ENCODE measurements around the gene TUBGCP6. TPM values are rescaled to one million over a fixed set of nuclear protein-coding genes. Genes with fewer than 3 reads are reported as not detected.

TUBGCP6 gene
- total and polyA plus RNA-seq, 2 experiments from 2014 or later: 32.6 to 46.1 TPM

DNA sequence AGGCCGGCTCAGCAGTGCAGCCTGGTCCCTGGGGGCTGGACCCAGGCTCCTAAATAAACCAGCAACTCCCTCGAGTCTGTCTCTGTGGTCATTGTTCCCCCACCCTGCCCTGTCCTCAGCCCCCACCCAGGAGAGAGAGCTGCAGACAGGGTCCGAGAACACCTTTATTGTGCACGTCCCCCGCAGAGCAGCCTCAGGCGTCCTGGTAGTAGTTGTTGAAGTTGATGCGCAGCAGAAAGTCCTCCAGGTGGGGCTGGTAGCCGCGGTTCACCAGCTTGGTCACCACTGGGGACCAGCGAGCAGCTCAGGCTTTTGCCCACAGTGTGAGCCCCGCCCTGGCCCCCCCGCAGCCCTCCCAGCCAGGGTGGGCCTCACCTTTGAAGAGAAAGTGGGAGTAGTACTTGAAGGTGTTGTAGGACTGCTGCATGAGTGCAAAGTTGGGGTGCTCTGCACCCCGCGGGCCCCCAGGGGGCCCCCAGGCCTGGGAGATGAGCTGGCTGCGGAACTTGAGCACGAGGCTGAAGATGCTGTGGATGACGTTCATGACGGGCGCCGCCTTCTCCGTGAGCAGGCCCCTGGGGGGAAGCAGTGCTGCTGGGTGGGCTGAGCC, 27.2 kb downstream of the TUBGCP6 start:
- Histone ChIP-seq H3K27ac (peak overlapping the region; percentile 8), H3K4me3 (no peak overlapping the region), H3K4me1 (ENCODE audit: low read depth) (no peaks in the 10 kb centered on the region), H3K36me3 (peaks cover 32% of the 10 kb centered on the region), H3K9me3 (ENCODE audit: low read depth) (no peaks in the 10 kb centered on the region), H3K27me3 (no peaks in the 10 kb centered on the region)
- no peak for DNase-seq (ENCODE audit: low read depth in 1 of 2, low spot score in 1 of 2)
- TF ChIP-seq, protein P1, sequence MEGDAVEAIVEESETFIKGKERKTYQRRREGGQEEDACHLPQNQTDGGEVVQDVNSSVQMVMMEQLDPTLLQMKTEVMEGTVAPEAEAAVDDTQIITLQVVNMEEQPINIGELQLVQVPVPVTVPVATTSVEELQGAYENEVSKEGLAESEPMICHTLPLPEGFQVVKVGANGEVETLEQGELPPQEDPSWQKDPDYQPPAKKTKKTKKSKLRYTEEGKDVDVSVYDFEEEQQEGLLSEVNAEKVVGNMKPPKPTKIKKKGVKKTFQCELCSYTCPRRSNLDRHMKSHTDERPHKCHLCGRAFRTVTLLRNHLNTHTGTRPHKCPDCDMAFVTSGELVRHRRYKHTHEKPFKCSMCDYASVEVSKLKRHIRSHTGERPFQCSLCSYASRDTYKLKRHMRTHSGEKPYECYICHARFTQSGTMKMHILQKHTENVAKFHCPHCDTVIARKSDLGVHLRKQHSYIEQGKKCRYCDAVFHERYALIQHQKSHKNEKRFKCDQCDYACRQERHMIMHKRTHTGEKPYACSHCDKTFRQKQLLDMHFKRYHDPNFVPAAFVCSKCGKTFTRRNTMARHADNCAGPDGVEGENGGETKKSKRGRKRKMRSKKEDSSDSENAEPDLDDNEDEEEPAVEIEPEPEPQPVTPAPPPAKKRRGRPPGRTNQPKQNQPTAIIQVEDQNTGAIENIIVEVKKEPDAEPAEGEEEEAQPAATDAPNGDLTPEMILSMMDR (IDR thresholded peaks at IDR 0.05; ENCODE audit: low read depth, low read length): no peak

DNA sequence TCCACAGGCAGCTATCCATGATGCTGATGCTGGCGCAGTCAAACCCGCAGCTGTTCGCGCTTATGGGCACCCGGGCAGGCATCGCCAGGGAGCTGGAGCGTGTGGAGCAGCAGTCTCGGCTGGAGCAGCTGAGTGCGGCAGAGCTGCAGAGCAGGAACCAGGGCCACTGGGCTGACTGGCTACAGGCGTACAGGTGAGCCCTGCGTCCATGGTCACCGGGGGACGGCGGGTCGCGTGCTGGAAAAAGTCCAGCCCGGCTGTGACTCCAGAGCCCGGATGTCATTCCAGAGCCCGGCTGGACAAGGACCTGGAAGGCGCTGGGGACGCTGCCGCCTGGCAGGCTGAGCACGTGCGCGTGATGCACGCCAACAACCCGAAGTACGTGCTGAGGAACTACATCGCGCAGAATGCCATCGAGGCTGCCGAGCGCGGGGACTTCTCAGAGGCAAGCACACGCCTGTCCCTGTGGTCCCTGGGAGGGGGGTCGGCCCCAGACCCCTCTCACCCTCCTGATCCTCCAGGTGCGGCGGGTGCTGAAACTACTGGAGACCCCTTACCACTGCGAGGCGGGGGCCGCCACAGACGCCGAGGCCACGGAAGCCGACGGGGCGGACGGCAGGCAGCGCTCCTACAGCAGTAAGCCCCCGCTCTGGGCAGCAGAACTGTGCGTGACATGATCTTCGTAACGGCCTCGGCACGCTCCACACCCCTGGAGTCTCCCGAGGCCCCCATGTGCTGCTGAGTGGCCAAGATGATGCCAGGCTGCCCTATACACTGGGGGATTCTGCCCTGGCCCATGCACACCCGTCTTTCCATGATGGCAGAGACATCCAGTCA, 27.9 kb downstream of the TUBGCP6 start:
- TF ChIP-seq, protein P1 (IDR thresholded peaks at IDR 0.05; ENCODE audit: low read depth, low read length): no peak

DNA sequence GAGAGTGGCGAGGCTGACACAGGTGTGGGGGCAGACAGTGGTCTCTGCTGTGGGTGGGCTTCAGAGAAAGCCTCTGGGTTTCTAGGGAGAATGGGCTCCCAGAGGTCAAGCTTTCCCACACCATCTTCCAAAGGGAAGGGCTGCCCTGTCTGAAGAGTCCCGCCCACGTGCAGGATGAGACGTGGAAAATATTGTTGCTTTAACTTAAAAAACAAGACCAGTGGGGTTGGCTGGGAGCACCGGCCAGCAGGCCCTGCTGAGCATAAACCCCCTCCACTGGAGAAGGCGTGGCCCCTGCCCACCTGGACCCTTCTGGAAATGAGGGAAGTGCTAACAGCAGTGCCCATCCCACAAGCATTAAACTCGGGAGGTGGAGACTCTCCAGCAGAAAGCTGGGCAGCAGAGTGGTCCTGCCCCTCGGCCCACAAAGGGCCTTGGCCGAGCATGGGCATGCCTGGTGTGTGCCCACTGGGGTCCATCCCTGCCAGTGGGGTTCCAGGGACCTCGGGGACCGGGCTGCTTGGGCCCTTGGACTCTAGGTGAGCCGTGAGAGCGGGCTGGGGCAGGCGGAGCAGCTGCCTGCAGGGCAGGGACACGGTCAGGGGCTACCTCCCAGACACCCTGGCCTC, 28.7 kb downstream of the TUBGCP6 start:
- Histone ChIP-seq H3K4me3 (no peak overlapping the region), H3K9me3 (ENCODE audit: low read depth) (no peaks in the 10 kb centered on the region), H3K36me3 (peaks cover 27% of the 10 kb centered on the region), H3K27me3 (no peaks in the 10 kb centered on the region), H3K27ac (no peak overlapping the region), H3K4me1 (ENCODE audit: low read depth) (no peaks in the 10 kb centered on the region)
- TF ChIP-seq, protein P1 (IDR thresholded peaks at IDR 0.05; ENCODE audit: low read depth, low read length): no peak
- DNase-seq (ENCODE audit: low read depth in 1 of 2, low spot score in 1 of 2): no peak

More for the DNA sequence above, 27.9 kb downstream of the TUBGCP6 start:
- H3K9me3 ChIP-seq (ENCODE audit: low read depth): no peaks in the 10 kb centered on the region
- DNase-seq (ENCODE audit: low read depth in 1 of 2, low spot score in 1 of 2): no peak
- H3K4me1 ChIP-seq (ENCODE audit: low read depth): no peaks in the 10 kb centered on the region
- peaks cover 32% of the 10 kb centered on the region for H3K36me3 ChIP-seq
- no peak overlapping the region for H3K4me3 ChIP-seq
- no peaks in the 10 kb centered on the region for H3K27me3 ChIP-seq
- no peak overlapping the region for H3K27ac ChIP-seq

DNA sequence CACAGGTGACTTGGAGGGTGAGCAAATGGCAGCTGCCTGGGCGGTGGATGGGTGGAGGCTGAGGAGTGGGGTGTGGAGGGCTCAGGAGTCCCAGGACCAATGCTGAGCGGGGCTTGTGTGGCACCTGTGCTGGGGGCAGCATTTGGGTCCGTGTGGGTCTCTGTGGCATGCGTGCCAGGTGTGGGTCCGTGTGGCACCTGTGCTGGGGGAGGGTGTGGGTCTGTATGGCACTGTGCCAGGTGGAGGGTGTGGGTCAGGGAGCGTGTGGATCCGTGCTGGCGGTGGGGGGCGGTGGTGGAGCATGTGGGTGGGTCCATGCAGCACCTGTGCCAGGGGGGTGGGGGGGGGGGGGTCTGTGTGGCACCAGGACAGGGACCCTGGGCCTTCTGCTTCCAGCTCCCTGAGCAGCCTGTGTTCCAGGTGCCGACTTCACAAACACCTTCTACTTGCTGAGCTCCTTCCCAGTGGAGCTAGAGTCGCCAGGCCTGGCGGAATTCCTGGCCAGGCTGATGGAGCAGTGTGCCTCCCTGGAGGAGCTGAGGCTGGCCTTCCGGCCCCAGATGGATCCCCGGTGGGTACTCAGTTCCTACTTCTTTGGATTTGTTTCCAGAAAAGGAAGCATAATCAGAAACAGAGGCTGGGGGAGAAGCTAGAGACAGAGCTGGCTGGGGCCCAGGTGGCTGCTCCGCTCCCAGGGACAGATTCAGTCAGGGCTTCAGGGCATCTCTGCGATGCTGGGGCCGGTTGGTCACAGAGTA, 29.3 kb downstream of the TUBGCP6 start:
- peak overlapping the region; percentile 58 for H3K27ac ChIP-seq
- no peaks in the 10 kb centered on the region for H3K9me3 ChIP-seq (ENCODE audit: low read depth)
- H3K36me3 ChIP-seq: peaks cover 32% of the 10 kb centered on the region
- no peak overlapping the region for H3K4me3 ChIP-seq
- TF ChIP-seq, protein P1 (IDR thresholded peaks at IDR 0.05; ENCODE audit: low read depth, low read length): no peak
- no peaks in the 10 kb centered on the region for H3K27me3 ChIP-seq
- H3K4me1 ChIP-seq (ENCODE audit: low read depth): no peaks in the 10 kb centered on the region
- DNase-seq (ENCODE audit: low read depth in 1 of 2, low spot score in 1 of 2): no peak

DNA sequence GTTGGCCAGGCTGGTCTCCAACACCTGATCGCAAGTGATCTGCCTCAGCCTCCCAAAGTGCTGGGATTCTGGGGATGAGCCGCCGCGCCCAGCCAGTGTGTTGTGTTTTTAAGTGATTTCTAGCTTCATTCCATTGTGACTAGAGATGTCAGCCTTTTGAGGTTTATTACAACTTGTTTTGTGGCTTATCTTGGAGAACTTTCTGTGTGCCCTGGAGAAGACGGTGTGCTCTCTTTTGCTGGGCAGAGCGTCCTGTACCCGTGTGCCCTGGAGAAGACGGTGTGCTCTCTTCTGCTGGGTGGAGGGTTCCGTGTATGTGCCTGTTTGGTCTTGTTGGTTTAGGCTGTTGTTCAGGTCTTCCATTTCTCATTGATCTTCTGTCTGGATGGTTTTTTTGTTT, 31.6 kb downstream of the TUBGCP6 start:
- Histone ChIP-seq H3K4me3 (no peak overlapping the region), H3K27me3 (no peaks in the 10 kb centered on the region), H3K36me3 (peaks cover 38% of the 10 kb centered on the region), H3K9me3 (ENCODE audit: low read depth) (no peaks in the 10 kb centered on the region), H3K27ac (no peak overlapping the region), H3K4me1 (ENCODE audit: low read depth) (no peaks in the 10 kb centered on the region)
- DNase-seq (ENCODE audit: low read depth in 1 of 2, low spot score in 1 of 2): no peak
- TF ChIP-seq, protein P1 (IDR thresholded peaks at IDR 0.05; ENCODE audit: low read depth, low read length): no peak

Data from cardiac muscle cell (in vitro differentiated cells and primary cell).